SU-DHL-6 (cell line): ENCODE results near the gene SKIL.
A peak's percentile ranks its signal among the peaks of the same experiment; 100 is the strongest.

Experiments used
- H2AFZ ChIP-seq: fragments of 200-600 bp; sonication (generic); 2 replicates; pipeline ENCODE4 v1.6.1; 2014; ENCODE audit warnings: low read depth, mild to moderate bottlenecking, moderate library complexity, mixed read lengths, antibody characterized with exemption, low read length; ENCODE audit not compliant: severe bottlenecking
- H3F3A ChIP-seq: fragments of 200-600 bp; shearing (Covaris generic); 2 replicates; pipeline ENCODE4 v1.6.0; 2016; ENCODE audit warnings: antibody characterized with exemption, mild to moderate bottlenecking; ENCODE audit not compliant: insufficient read depth
- H3K27ac ChIP-seq: fragments of 200-600 bp; sonication (generic); 2 replicates; pipeline ENCODE4 v1.5.1; 2016; ENCODE audit warnings: low read depth, mild to moderate bottlenecking, low read length, moderate library complexity, mixed read lengths
- H3K27me3 ChIP-seq: fragments of 200-600 bp; sonication (generic), shearing (Covaris generic); 2 replicates; pipeline ENCODE4 v1.6.0; 2014; ENCODE audit warnings: mild to moderate bottlenecking, low read length
- H3K36me3 ChIP-seq: fragments of 200-600 bp; sonication (generic); 2 replicates; pipeline ENCODE4 v1.6.1; 2014; ENCODE audit warnings: mild to moderate bottlenecking, low read length, mixed read lengths
- H3K4me2 ChIP-seq: fragments of 300-600, 200-600 bp; shearing (Covaris generic), sonication (generic); 2 replicates; pipeline ENCODE4 v1.6.0; 2014; ENCODE audit warnings: low read length, low read depth, mild to moderate bottlenecking; ENCODE audit not compliant: poor library complexity, severe bottlenecking
- H3K4me3 ChIP-seq: fragments of 200-600 bp; sonication (generic); 2 replicates; pipeline ENCODE4 v1.5.1; 2014; ENCODE audit warnings: antibody characterized with exemption, low read length, mild to moderate bottlenecking, mixed read lengths; ENCODE audit not compliant: insufficient read depth, poor library complexity, severe bottlenecking
- H3K79me2 ChIP-seq: fragments of 200-600 bp; sonication (generic); 2 replicates; pipeline ENCODE4 v1.6.1; 2014; ENCODE audit warnings: mild to moderate bottlenecking, low read length, moderate library complexity; ENCODE audit not compliant: insufficient read depth
- H3K9ac ChIP-seq: fragments of 200-600 bp; sonication (generic); 2 replicates; pipeline ENCODE4 v1.7.0; 2014; ENCODE audit warnings: mild to moderate bottlenecking, low read length
- H3K9me2 ChIP-seq: fragments of 200-600 bp; sonication (generic); replicated peaks from 2 replicates; pipeline ENCODE4 v1.6.1; 2014; ENCODE audit warnings: low read length; ENCODE audit not compliant: insufficient read depth
- H3K9me3 ChIP-seq: fragments of 200-600 bp; sonication (generic); 2 replicates; pipeline ENCODE4 v1.6.1; 2014; ENCODE audit warnings: low read length, mixed read lengths; ENCODE audit not compliant: insufficient read depth
- H4K20me1 ChIP-seq: fragments of 200-600 bp; sonication (generic); 2 replicates; pipeline ENCODE4 v1.6.1; 2014; ENCODE audit warnings: low read depth, mild to moderate bottlenecking, antibody characterized with exemption, low read length, moderate library complexity, mixed read lengths
- EZH2phosphoT487 ChIP-seq: fragments of 200-600 bp; sonication (generic), shearing (Covaris generic); conservative IDR thresholded peaks from 2 replicates; pipeline ENCODE4 v1.6.1; 2018; ENCODE audit warnings: mild to moderate bottlenecking, antibody characterized with exemption, low read length, moderate library complexity, mixed read lengths
- TF ChIP-seq, protein P1 (sequence below): fragments of 200-600 bp; sonication (generic); IDR thresholded peaks from one replicate; pipeline ENCODE4 v1.5.1; 2017; ENCODE audit warnings: antibody characterized with exemption, mild to moderate bottlenecking, low read length, moderate library complexity; ENCODE audit not compliant: insufficient read depth, poor library complexity, severe bottlenecking

SKIL gene

DNA sequence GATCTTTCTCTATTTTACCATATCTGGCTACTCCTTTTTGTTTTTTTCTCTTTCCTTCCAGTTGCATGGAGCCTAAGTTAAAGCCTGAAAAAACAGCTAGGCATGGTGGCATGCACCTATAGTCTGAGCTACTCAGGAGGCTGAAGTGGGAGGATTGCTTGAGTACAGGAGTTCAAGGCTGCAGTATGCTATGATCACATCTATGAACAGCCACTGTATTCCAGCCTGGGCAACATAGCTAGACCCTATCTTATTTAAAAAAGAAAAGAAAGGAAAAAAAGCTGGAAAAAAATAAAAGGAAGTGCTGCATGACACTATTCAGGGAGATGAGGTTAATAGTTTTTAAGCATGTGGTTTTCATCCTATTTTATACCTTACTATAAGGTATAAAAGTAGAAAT lies 4.0 kb upstream of the SKIL start:
- Histone ChIP-seq H3K9me2 (no peaks in the 10 kb centered on the region), H3K79me2 (peaks cover 9% of the 10 kb centered on the region), H3K9me3 (no peaks in the 10 kb centered on the region), H2AFZ (no peak overlapping the region), H3K36me3 (no peaks in the 10 kb centered on the region), H3K4me2 (peak overlapping the region; percentile 21), H3K27ac (no peak overlapping the region), H3K27me3 (no peaks in the 10 kb centered on the region), H4K20me1 (no peaks in the 10 kb centered on the region), H3K9ac (no peak overlapping the region), H3F3A (peaks cover 31% of the 10 kb centered on the region), H3K4me3 (no peak overlapping the region)
- TF ChIP-seq EZH2phosphoT487, result no peak
- TF ChIP-seq, protein P1, sequence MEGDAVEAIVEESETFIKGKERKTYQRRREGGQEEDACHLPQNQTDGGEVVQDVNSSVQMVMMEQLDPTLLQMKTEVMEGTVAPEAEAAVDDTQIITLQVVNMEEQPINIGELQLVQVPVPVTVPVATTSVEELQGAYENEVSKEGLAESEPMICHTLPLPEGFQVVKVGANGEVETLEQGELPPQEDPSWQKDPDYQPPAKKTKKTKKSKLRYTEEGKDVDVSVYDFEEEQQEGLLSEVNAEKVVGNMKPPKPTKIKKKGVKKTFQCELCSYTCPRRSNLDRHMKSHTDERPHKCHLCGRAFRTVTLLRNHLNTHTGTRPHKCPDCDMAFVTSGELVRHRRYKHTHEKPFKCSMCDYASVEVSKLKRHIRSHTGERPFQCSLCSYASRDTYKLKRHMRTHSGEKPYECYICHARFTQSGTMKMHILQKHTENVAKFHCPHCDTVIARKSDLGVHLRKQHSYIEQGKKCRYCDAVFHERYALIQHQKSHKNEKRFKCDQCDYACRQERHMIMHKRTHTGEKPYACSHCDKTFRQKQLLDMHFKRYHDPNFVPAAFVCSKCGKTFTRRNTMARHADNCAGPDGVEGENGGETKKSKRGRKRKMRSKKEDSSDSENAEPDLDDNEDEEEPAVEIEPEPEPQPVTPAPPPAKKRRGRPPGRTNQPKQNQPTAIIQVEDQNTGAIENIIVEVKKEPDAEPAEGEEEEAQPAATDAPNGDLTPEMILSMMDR, result no peak

GRCh38 chr3:170354760-170355159 lies 2.8 kb upstream of the SKIL start:
- no peaks in the 10 kb centered on the region for H3K9me3 ChIP-seq
- H3K27me3 ChIP-seq, result no peaks in the 10 kb centered on the region
- H3K4me3 ChIP-seq, result no peak overlapping the region
- no peak overlapping the region for H3K4me2 ChIP-seq
- H3K36me3 ChIP-seq, result peaks cover 3% of the 10 kb centered on the region; the same call in 1 of the 2 replicates
- H3F3A ChIP-seq, result peaks cover 34% of the 10 kb centered on the region
- no peak overlapping the region for H2AFZ ChIP-seq
- peaks cover 21% of the 10 kb centered on the region for H3K79me2 ChIP-seq
- no peaks in the 10 kb centered on the region for H3K9me2 ChIP-seq
- H3K27ac ChIP-seq, result 0 out of 2 replicates have a peak overlapping the region, but pooled peaks have one; percentile 21
- no peaks in the 10 kb centered on the region for H4K20me1 ChIP-seq
- TF ChIP-seq, protein P1, result no peak
- TF ChIP-seq EZH2phosphoT487, result no peak
- H3K9ac ChIP-seq, result no peak overlapping the region

- peaks cover 33% of the 10 kb centered on the region for H3K79me2 ChIP-seq
- no peaks in the 10 kb centered on the region for H3K27me3 ChIP-seq
- H3K27ac ChIP-seq, result peak overlapping the region; percentile 96
- H4K20me1 ChIP-seq, result no peaks in the 10 kb centered on the region
- H3K9ac ChIP-seq, result peak overlapping the region; percentile 65
- no peaks in the 10 kb centered on the region for H3K9me3 ChIP-seq
- H3K4me3 ChIP-seq, result peak overlapping the region; percentile 62
- H3K4me2 ChIP-seq, result peak overlapping the region; percentile 99
- TF ChIP-seq, protein P1, result no peak
- TF ChIP-seq EZH2phosphoT487, result no peak
- H2AFZ ChIP-seq, result peak overlapping the region; percentile 85
- peaks cover 8% of the 10 kb centered on the region; the same call in 1 of the 2 replicates for H3K36me3 ChIP-seq
- peaks cover 39% of the 10 kb centered on the region for H3F3A ChIP-seq
- H3K9me2 ChIP-seq, result no peaks in the 10 kb centered on the region
These were observed 1.5 kb upstream of the SKIL start for GRCh38 chr3:170355738-170356595.
